AG08395 (cell line): ENCODE results near the gene PRODH.
A peak's percentile ranks its signal among the peaks of the same experiment; 100 is the strongest.
"Not testable (repeated sequence)": the region's sequence is repeated elsewhere in the genome, so short reads cannot be mapped to it uniquely, and the experiment has no call there.

Source experiments
- DNase-seq: peaks from one replicate; pipeline ENCODE4 v3.0.0; 2012; ENCODE audit warnings: mixed read lengths, low spot score

PRODH gene

GRCh38 chr22:18967391-18968010 lies 31.4 kb upstream of the PRODH start:
- DNase-seq, result not testable (repeated sequence)

GRCh38 chr22:18966748-18967147 lies 30.7 kb upstream of the PRODH start:
- no peak for DNase-seq

DNA sequence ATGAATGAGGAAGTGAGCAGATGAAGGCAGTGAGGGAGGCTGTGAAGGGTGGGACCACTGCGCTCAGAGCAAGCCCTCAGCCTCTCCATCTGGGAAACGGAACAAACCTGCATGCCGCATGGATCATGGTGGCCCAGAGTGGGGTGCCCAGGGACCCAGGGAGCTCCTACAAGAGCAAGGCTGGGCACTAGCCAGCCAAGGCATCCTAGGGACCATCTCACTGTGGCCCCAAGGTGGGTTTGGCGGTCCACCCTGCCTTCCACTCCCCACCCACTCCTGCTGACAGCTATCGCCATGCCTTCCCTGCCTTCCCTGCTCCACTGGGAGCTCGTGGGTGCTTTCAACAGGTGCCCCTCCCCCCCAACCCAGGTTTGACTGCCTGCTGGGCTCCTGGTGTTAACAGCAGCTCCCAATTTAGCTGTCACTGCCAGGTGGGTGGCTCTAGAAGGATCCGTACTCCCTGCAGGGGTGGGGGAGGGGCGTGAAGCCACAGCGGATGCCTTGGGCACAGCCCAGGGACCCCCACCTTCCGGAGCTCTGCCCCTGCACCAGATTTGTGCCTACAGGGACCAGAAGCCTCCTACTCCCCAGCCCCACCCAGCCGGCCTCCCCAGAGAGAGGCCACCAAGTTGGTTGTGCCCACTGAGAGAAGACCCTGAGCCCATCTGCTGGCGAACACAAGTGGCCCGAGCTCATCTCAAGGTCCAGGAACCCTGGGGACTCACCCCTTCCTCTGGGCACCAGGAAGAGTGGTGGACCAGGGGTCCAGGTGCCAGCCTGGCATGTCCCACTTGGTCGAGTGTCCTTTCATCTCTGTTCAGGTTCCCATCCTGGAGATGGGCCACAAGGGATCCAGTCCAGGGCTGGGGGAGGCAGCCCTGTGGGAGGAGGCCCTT lies 29.7 kb upstream of the PRODH start:
- DNase-seq, result no peak

DNA sequence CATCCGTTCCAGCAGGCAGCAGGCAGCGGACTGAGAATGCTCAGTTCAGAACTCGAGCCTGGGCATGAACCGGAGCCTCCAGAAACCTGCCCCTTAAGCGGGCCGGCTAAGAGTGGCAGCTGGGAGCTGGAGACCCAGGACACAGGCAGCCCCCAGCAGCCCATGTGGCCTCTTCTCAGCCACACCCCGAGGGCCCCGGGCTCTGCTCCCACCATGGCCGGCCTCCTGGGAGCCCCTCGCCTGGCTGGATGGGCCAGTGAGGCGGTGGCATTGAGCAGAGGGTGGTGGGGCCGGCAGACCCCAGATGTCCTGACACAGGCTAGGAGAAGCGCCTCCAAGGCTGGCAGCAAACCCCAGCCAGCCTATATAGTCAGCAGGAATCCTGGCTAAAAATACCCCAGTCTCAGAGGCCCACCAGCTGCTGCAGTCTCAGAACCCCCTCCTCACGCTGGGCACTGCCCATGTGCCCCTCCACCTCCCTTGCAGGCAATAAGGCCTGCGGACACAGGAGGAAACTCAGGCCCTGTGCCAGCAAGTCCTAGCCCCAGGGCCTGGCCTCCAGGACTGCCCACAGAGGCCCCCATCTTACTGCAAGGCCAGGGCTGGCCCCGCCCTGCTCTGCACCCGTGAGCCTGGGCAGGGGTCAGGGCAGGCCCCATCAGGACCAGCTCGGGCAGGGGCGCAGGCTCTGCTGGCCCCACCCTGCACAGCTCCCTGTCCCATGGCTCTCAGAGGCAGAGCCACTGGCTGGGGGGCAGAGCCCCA lies 28.6 kb upstream of the PRODH start:
- not testable (repeated sequence) for DNase-seq

DNA sequence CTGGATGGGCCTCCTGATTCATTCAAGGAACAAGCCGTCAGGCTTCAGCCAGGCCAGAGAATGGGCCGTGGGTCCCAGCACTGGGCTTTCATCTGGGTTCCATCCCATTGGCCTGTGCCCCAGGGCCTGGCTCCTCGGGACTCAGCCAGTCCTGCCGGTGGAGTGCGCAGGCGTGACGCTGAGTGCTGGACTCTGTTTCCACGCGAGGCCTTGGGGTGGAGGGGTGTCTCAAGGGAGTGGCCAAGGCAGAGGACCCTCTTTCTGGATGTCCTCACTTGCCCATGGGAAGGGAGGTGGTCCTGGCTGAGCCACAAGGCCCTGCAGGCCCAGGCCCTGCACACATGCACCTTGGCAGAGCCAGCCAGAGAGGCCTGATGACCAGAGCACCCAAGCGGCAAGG lies 28.0 kb upstream of the PRODH start:
- not testable (repeated sequence) for DNase-seq

DNA sequence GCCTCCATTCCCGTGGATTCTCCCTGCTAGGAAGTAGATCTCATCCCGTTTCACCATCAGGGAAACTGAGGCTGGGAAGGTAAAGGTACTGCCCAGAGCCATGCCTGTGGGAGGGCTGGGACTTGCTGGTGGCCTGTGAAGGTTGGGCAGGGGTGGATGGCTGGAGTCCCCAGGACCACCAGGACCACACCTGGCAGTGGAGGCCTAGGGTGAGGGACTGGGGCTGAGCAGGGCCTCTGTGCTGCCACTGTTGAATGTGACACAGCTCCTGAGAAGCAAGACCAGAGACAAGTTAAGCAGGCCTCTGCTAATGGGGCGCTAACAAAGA lies 26.2 kb upstream of the PRODH start:
- no peak for DNase-seq

DNA sequence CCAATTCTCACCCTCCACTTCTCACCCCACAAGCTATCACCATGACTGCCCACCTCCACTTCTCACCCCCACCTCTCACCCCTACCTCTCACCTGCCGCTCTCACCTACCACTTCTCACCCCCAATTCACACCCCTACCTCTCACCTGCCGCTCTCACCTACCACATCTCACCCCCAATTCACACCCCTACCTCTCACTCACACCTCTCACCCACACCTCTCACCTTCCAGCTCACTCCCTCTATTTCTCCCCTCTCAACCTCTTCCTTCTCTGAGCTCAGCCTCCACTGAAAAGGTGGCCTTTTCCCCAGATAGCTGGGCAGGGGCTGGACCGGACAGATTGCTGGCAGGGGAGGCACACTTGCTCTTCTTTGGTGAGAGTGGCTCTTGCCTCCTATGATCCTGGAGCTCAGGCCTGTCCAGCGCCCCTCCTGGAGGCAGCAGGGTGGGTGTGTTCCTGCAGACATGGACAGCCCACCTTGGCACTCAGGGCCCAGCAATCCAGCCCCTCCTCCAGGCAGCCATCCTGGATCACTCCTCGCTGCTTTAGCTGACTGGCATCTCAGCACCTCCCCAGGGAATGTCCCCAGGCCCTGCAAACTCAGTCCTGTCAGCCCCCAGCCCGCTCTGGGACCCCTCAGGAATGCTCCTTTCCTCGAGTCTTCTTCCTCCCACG lies 25.7 kb upstream of the PRODH start:
- DNase-seq, result not testable (repeated sequence)

DNA sequence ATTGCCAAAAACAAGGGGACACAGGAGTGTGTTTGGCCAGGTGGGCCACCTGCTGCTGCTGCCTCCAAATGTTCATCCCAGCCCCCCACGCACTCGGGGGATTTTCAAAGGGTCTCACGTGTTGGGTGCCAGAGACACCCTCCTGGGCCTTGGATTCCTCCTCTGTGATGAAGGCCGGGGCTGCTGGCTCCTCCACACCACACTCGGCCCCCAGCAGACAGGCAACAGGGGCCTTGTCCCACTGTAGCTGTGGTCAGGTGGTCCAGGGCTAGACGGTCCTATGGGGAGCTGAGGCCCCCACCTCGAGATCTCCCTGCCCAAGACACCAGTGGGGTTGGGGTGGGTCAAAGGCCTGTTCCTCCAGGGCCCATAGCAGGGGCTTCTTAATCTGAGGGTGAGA lies 25.1 kb upstream of the PRODH start:
- not testable (repeated sequence) for DNase-seq

- not testable (repeated sequence) for DNase-seq
Measured at GRCh38 chr22:18960166-18960820, 24.2 kb upstream of the PRODH start.

DNA sequence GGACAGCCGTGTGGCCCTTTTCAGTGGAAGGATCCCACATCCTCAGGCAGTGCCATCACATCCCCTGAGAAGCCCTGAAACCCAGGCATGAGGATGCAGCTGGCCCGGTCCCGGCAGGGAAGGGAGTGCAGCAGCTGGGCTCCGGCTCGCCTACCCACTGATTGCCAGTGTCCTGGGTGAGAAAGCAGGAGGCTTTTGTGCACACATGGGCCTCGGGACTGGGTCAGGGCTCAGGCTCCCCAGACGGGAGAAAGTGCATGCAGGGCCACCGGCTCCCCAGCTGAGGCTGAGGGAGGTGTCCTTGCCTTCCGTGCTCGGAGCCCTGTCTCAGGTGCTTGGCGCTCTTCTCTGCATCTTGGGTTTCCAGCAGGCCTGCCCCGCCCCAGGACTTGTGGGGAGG lies 23.6 kb upstream of the PRODH start:
- not testable (repeated sequence) for DNase-seq

GRCh38 chr22:18959266-18959665 lies 23.2 kb upstream of the PRODH start:
- not testable (repeated sequence) for DNase-seq

- not testable (repeated sequence) for DNase-seq
Measured at GRCh38 chr22:18958738-18959137, 22.6 kb upstream of the PRODH start.

DNA sequence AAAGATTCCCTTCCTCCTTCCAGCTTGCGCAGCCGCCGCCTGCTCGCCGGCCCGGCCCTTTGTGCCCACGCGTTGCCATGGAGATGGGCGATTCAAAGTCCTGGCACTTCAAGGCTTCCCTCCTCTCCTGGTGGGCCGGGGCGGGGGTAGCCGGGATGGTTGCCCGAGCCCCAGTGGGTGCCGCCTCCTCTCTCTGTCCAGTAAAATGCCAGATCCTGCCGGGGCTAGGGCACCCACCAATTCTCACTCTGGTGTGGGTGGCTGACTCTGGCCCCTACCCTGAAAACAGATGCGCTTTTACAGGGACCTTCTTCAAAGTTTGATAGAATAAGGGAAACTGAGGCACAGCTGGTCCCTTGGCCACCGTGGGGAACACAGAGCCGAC lies 22.2 kb upstream of the PRODH start:
- not testable (repeated sequence) for DNase-seq

DNA sequence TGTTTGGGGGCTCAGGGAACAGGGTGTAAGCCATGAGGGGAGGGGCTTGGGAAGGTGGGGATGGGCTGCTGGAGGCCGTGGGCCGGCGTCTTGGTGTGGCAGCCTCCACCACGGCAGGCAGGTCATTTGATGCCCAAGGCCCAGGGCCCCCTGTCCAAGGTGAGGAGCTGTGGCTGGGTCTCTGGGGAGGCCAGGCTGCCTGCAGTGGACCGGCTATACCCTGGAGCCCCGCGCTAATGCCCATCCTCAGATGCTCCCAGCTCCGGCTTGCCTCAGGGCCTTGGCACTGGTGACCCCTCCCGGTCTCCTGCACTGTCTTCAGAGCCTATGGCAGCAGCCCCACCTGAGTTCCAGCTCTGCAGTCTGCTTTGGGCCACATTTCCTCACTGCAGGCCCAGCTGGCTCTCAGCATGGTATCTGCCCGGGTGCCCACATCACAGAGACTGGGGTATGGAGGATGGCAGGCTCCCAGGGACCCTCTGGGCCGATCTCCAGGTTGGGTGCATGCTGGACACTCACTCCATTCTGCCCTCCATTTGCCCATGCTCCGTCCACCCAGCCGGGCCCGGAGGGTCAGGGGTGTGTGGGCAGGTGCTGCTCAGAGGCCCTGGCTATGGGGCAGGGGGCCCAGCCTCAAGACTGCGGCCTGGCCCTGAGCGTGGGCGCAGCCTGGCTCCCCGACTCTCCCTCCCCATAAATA lies 21.7 kb upstream of the PRODH start:
- not testable (repeated sequence) for DNase-seq

GRCh38 chr22:18956956-18957355 lies 20.9 kb upstream of the PRODH start:
- not testable (repeated sequence) for DNase-seq

DNA sequence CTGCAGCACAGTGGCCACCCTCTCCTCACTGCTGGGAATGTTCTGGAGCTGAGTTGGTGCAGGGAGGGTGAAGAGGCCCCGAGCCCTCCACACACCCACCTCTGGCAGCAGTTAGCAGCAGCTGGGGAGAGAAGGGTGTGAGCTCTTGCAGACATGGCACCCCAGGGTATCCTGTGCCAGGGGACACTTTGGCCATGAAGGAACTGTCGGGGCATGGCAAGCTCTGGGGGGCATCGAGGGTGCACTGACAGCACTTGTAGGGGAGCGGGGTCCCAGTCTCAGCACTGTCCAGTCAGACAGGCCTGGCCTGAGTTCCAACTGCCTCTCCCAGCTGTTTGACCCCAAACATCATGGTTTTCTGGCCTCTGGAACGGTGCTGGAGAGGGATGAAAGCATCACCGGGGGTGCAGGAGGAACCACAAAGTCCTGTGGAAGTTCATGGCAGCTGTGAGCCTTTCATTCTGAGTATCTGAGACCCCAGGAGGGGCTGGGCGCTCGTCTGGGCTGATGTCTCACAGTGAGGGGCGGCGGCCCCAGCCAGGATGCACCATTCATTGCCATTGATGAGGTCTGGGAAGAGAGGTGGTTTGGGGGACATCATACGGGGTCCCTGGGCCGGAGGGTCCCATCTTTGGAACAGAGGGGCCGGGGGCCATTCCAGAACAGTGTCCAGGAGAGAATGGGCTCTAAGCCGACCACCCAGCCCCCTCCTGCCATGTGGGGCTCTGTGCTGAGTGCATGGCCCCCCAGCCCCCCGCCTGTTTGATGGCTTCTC lies 20.2 kb upstream of the PRODH start:
- not testable (repeated sequence) for DNase-seq

DNA sequence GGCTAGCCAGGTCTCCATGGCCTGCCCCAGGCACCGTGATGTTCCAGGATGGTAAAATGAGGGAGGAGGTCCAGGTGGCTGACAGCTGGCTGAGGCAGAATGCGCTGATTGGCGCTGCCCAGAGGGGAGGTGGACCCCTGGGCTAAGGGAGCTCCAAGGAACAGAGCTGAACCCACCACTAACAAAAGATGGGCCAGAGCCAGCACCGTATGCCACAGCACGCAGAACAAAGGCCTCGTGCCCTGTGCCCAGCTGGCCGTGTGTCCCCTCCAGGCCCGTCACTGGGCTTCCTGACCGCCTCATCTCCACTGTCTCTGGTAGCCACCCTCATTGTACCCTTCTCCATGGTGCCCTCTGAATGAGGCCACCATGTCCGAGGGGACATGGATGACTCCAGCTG lies 19.6 kb upstream of the PRODH start:
- DNase-seq, result no peak

GRCh38 chr22:18954990-18955571 lies 19.0 kb upstream of the PRODH start:
- DNase-seq, result no peak

DNA sequence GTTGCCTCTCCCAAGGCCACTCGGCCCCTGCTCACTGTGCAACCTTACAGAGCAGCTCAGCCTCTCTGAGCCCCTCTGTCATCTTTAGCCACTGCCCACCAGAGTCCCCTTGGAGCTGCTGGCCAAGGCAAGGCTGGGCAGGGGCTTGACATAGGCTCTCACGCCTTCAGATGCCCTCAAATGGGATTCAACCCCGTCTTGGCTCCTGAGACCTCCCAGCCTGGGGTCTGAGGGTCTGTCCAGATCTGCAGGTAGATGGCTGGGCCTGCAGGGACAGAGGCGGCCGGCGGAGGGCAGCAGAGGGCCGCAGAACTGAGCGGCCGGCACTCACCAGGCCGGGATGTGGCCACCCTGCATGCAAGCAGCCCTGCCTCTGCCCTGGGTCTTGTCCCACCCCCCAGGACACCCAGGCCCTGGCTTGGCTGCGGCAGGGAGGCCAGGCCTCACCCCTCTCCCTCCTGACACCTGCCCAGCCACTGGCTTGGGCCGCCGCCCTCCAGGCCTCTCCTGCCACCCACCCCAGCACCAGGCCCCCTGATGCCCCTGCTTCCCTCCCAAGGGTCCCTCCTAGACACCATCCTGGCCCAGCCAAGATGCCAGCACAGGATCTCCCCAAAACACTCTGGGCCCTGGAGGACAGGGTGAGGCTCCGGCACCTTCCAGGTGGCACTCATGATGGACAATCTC lies 18.4 kb upstream of the PRODH start:
- DNase-seq, result peak; percentile 73
